Common myeloid progenitor, CD34-positive (primary cell): ENCODE results near the gene IGSF3.
"Not testable (repeated sequence)": the region's sequence is repeated elsewhere in the genome, so short reads cannot be mapped to it uniquely, and the experiment has no call there.

ENCODE experiments used
- CTCF ChIA-PET: fragments of 350-600 bp; sonication (Branson Sonifier 250); formaldehyde crosslinking; loops from one replicate; lab custom pipeline; 2021; ENCODE audit warnings: antibody characterized with exemption; lab: Charles Lee
- POLR2A ChIA-PET: fragments of 350-600 bp; sonication (Branson Sonifier 250); formaldehyde crosslinking; loops from one replicate; lab custom pipeline; 2021; ENCODE audit warnings: antibody characterized with exemption; lab: Charles Lee
- DNase-seq, 3 donors: peaks; one replicate each; pipeline versions ENCODE4 v3.0.0 to v3.0.0-alpha.2; 2013
- H3K27ac ChIP-seq, 2 experiments: 1 replicate in 1 of 2; 2 replicates in 1 of 2; pipeline ENCODE4 v1.7.0; 2013; ENCODE audit warnings: inconsistent platforms in 2 of 2, low read length in 2 of 2, mild to moderate bottlenecking in 2 of 2, low read depth in 1 of 2, moderate library complexity in 1 of 2; ENCODE audit not compliant: severe bottlenecking in 2 of 2, insufficient read depth in 1 of 2, poor library complexity in 1 of 2
- H3K27me3 ChIP-seq, 5 experiments: replicated peaks in 2 of 5; 1 replicate in 3 of 5; 2 replicates in 2 of 5; pipeline versions ENCODE4 v1.6.1 to v1.7.0; 2013; ENCODE audit warnings: low read length in 4 of 5, mild to moderate bottlenecking in 2 of 5, moderate library complexity in 2 of 5, inconsistent platforms in 1 of 5; ENCODE audit not compliant: insufficient read depth in 5 of 5, control insufficient read depth in 4 of 5
- H3K36me3 ChIP-seq, 4 experiments: 1 replicate in 2 of 4; 2 replicates in 2 of 4; pipeline versions ENCODE4 v1.6.1 to v1.7.0; 2013; ENCODE audit warnings: low read length in 3 of 4, control low read depth in 1 of 4, mild to moderate bottlenecking in 1 of 4; ENCODE audit not compliant: control insufficient read depth in 4 of 4, insufficient read depth in 4 of 4
- H3K4me1 ChIP-seq, 4 experiments: 1 replicate in 3 of 4; 2 replicates in 1 of 4; pipeline versions ENCODE4 v1.6.1 to v1.7.1; 2013; ENCODE audit warnings: low read length in 3 of 4, mild to moderate bottlenecking in 3 of 4, control low read depth in 1 of 4, inconsistent platforms in 1 of 4, moderate library complexity in 1 of 4; ENCODE audit not compliant: control insufficient read depth in 4 of 4, insufficient read depth in 4 of 4; ENCODE audit errors: control extremely low read depth in 1 of 4
- H3K4me3 ChIP-seq, 7 experiments: 1 replicate in 4 of 7; 2 replicates in 3 of 7; pipeline versions ENCODE4 v1.5.1 to v1.7.0; 2013; ENCODE audit warnings: mild to moderate bottlenecking in 7 of 7, low read length in 6 of 7, moderate library complexity in 6 of 7, inconsistent platforms in 2 of 7, low read depth in 2 of 7, control low read depth in 1 of 7; ENCODE audit not compliant: insufficient read depth in 4 of 7, control insufficient read depth in 1 of 7; ENCODE audit errors: extremely low read depth in 1 of 7
- H3K9me3 ChIP-seq, 5 experiments: 1 replicate in 4 of 5; 2 replicates in 1 of 5; pipeline versions ENCODE4 v1.6.1 to v1.7.1; 2013; ENCODE audit warnings: low read length in 4 of 5, mild to moderate bottlenecking in 2 of 5, inconsistent platforms in 1 of 5, low read depth in 1 of 5, moderate library complexity in 1 of 5; ENCODE audit not compliant: control insufficient read depth in 4 of 5, insufficient read depth in 2 of 5; ENCODE audit errors: control extremely low read depth in 1 of 5
- WGBS: methylation state at CpG from one replicate; pipeline ENCODE4 v1.1.5; 2013; ENCODE audit not compliant: insufficient coverage; 5-methylcytosine and 5-hydroxymethylcytosine counted together

The IGSF3 gene

DNA sequence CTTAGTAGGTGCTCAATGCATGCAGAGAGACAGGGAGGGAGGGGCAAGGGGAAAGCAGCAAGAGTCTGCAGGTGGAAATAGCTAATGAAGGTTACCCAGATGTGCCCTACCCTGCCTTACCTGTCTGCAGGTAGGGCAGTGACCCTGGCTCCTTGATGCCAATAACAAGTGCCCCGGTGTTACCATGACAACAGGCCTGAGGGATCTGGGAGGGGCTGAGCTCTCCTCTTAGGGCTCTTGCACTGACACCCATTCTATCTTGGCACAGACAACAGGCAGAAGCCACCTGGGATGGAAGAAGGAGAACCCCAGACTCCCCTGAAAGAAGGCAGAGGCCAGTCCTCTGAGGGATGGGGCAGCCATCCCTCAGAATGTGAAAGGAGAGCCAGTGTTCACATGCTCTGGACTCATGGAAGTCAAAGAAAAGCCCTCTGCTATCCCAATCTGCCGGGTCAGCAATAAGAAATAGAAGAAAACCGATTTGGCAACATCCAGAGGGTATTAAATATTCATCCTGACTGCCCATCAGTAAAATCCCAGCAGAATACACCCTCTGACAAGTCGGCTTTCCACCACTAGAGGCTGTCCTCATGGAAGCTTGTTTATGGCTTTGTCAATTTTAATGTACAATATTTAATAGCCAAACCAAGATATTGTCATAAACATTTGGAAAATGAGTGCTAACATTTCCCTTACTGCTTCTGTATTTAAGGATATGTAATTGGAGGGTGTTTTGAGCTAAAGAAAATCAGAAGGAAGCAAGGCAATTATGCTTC lies 72.3 kb downstream of the IGSF3 start:
- H3K27me3 ChIP-seq, DNase-seq, H3K27ac ChIP-seq, H3K9me3 ChIP-seq, H3K4me1 ChIP-seq, POLR2A ChIA-PET, H3K36me3 ChIP-seq, H3K4me3 ChIP-seq: not testable (repeated sequence)
- 100% methylated on average over 2 of the region's 4 CpGs for WGBS
- CTCF ChIA-PET, result interaction anchor here (1.1 to 3.6 kb wide), 11 partner anchors 7 to 453 kb away, joined by 3 to 37 read pairs (median 4); no protein-coding TSS in a partner anchor

DNA sequence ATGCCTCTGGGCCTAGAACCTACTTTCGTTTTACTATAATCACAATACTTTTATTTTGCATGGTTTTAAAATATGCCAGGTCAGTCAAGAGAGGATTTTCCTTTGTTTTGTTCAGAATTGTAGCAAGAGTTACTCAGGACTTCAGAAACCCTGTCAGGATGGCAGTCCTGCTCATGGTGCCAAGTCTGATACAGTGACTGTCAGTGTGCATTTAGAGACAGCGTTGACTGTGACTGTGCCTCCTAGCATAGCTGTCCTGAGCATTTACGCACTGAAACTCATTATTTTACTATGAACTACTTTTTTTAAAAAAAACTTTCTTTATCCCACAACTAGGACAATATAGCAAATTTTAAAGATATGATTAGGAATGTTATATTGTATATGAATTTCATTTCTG lies 73.6 kb downstream of the IGSF3 start:
- H3K4me3 ChIP-seq, H3K9me3 ChIP-seq, POLR2A ChIA-PET, H3K27me3 ChIP-seq, H3K36me3 ChIP-seq, DNase-seq, H3K4me1 ChIP-seq, H3K27ac ChIP-seq: not testable (repeated sequence)
- WGBS, result no CpG with 5 or more reads among the region's 3 CpGs
- CTCF ChIA-PET, result interaction anchor here (2.3 kb wide), 1 partner anchor 11 kb away, joined by 15 read pairs; no protein-coding TSS in a partner anchor

DNA sequence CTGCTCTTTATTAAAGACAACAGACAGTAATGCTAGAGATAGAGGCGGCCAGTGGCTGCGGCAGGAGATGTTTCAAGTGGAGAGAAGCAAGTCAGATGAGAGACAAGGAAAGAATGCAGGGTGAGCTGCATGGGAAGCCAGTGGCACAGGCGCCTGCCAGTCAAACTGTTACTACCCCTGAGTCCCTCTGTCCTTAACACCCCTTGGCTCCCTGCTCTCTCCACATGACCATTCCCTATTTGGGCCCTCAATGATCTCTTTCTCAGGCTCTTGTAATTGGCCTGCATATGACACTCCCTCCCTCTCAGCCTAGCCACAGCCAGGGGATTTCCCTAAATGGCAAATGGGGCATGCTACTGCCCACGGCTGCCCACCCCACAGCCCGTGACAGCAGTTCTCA lies 74.1 kb downstream of the IGSF3 start:
- H3K4me1 ChIP-seq, POLR2A ChIA-PET, H3K4me3 ChIP-seq, H3K27ac ChIP-seq, H3K9me3 ChIP-seq, DNase-seq, H3K27me3 ChIP-seq, H3K36me3 ChIP-seq, CTCF ChIA-PET: not testable (repeated sequence)
- WGBS, result 100% methylated on average over 2 of the region's 5 CpGs

DNA sequence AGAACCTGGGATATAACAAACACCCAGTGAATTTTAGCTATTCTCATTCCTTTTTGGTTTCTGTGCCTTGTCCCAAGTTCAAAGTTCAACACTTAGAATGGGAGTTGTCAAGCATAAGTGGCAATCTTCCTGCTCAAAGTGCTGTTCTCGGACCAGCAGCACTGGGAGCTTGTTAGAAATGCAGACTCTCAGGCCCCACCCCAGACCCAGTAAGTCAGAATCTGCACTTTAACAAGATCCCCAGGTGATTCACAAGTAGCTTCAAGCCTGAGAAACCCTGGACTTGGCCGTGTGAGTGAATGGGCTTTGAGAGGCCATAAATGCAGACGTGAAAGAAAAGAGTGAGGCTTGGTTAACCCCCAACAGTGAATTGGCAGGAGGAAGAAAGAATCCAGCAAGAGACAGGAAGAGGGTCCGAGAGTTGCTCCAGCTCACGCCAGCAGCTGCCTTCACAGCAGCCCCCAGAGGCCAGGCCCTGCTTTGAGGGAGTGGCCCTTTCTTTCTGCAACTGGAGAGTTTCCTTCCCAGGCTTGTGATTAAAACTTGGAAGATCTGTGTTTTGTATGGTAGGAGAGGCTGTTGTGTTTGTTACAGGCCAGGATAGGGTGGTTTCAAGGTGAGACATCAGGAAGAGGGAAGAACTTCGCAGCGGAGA lies 75.5 kb downstream of the IGSF3 start:
- DNase-seq, H3K27me3 ChIP-seq, H3K4me1 ChIP-seq, H3K4me3 ChIP-seq, H3K9me3 ChIP-seq, H3K27ac ChIP-seq, POLR2A ChIA-PET, H3K36me3 ChIP-seq, CTCF ChIA-PET: not testable (repeated sequence)
- no CpG with 5 or more reads among the region's 7 CpGs for WGBS

DNA sequence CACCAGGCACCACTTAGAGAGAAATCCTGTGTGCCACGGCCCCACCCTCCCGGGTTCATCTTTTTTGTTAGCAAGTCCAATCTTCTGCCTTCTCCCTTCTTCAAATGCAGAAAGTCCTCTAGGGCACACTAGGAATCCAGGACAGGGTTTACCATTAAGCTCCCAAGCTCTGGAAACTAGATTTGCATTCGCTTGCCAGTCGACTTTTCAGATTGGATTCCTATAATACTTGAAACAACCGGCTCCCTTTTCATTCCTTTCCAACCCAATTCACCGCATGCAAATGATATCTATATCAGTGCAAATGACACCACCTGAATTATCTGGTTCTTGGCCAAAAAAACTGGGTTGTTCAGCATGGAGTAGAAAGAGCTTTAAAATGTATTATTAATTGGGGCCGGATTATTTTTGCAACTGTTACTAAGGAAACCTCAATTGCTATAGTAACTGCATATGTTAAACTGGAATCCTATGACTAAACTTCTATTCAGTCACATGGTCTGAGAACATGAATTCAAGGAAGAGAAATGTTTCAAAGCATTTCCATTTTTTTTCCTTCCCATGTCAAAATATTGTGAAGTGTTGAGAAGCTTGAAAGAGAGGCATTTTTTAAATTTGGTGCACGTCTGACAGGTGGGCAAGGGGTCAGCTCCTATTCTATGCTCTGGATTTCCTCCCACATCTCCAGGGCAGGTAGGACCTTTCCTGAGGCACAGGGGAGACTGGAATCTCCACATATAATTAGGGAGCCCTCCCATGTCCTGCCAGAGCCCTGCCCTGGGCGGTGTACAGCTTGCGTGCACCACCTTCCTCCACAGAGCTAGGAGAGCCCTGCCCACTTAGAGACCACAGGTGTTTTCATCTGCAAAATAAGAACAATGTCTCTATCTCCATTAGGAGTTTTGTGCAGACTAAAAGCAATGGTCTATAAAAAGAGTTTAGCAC lies 76.3 kb downstream of the IGSF3 start:
- DNase-seq, H3K4me3 ChIP-seq, H3K27me3 ChIP-seq, H3K36me3 ChIP-seq, CTCF ChIA-PET, H3K9me3 ChIP-seq, H3K27ac ChIP-seq, H3K4me1 ChIP-seq, POLR2A ChIA-PET: not testable (repeated sequence)
- no CpG with 5 or more reads among the region's 10 CpGs for WGBS

DNA sequence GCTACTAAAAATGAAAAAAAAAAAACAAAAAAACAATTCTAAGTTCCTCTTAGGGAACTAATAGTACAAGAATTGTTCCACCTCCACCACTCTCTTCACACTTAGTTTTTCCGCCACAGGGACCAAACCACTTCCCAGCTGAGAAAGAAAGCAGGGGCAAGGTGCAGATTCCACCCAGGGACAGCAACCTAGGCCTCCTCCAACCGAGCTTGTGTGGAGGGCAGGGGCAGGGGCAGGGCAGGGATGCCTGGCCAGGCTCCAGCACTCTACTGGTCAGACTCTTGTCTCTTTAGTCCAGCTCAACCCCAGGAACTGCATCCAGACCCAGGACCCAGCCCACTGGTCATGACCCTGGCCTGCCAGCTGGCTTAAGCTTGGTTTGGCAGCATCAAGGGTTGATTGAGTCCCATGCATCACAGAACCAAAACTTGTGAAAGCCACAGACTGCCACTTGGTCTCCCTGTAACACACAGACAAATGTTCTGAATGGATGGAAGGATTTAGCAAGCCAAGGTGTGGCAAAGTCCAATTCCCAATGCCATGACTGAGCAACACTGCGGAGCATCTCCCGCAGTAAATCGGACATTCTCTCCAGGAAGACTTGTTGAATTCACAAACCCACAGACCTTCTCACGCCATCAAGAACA lies 77.1 kb downstream of the IGSF3 start:
- POLR2A ChIA-PET, CTCF ChIA-PET, H3K9me3 ChIP-seq, H3K36me3 ChIP-seq, H3K27ac ChIP-seq, DNase-seq, H3K4me1 ChIP-seq, H3K27me3 ChIP-seq, H3K4me3 ChIP-seq: not testable (repeated sequence)
- no CpG with 5 or more reads among the region's 6 CpGs for WGBS
